Effector memory CD4-positive, alpha-beta T cell (primary cell): Measurements from ENCODE around the gene SLC5A1.

Source experiments
- DNase-seq, 3 donors: peaks; one replicate each; pipeline ENCODE4 v3.0.0-alpha.2; 2020
- H3K27ac ChIP-seq: 2 replicates; pipeline ENCODE4 v1.7.0; 2013; ENCODE audit warnings: mild to moderate bottlenecking, low read length, moderate library complexity; ENCODE audit not compliant: insufficient read depth, poor library complexity, severe bottlenecking
- H3K27me3 ChIP-seq: replicated peaks from 2 replicates; pipeline ENCODE4 v1.7.0; 2013; ENCODE audit warnings: mild to moderate bottlenecking, low read length; ENCODE audit not compliant: insufficient read depth, control insufficient read depth, poor library complexity, severe bottlenecking
- H3K36me3 ChIP-seq: 2 replicates; pipeline ENCODE4 v1.7.0; 2013; ENCODE audit warnings: mild to moderate bottlenecking, low read length, moderate library complexity; ENCODE audit not compliant: control insufficient read depth, insufficient read depth
- H3K4me1 ChIP-seq: 2 replicates; pipeline ENCODE4 v1.7.0; 2013; ENCODE audit warnings: low read length, mild to moderate bottlenecking; ENCODE audit not compliant: control insufficient read depth, insufficient read depth, poor library complexity, severe bottlenecking
- H3K4me3 ChIP-seq: 2 replicates; pipeline ENCODE4 v1.7.0; 2013; ENCODE audit warnings: low read length, low read depth, mild to moderate bottlenecking; ENCODE audit not compliant: insufficient read depth, poor library complexity, severe bottlenecking
- H3K9me3 ChIP-seq: 2 replicates; pipeline ENCODE4 v1.7.0; 2013; ENCODE audit warnings: mild to moderate bottlenecking, low read length, moderate library complexity; ENCODE audit not compliant: control insufficient read depth

The SLC5A1 gene

DNA sequence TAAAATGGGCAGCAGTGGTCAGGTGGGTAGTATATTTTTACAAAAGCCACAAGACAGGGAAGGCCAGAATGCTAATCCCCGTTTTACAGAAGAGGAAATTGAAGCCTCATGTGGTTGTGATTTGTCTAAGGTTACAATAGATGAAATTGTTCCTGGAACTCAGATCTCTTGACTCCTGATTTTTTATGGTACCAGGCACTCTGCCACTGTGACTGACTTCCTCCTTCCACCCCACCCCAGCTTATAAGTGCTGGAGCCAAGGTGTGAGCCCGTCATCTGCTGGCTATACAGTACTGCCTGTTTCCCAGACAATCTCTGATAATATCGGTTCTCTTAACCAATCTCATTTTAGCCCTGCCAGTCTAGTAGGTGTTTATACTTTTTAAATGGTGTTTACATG is 1.9 kb downstream of the SLC5A1 start:
- no peak overlapping the region for H3K27ac ChIP-seq
- DNase-seq: no peak
- no peaks in the 10 kb centered on the region for H3K36me3 ChIP-seq
- H3K4me3 ChIP-seq: no peak overlapping the region
- no peaks in the 10 kb centered on the region for H3K4me1 ChIP-seq
- peaks cover 5% of the 10 kb centered on the region for H3K27me3 ChIP-seq
- H3K9me3 ChIP-seq: no peaks in the 10 kb centered on the region

GRCh38 chr22:32048069-32048468 is 5.0 kb downstream of the SLC5A1 start:
- no peak for DNase-seq
- H3K4me3 ChIP-seq: no peak overlapping the region
- no peak overlapping the region for H3K27ac ChIP-seq
- no peaks in the 10 kb centered on the region for H3K36me3 ChIP-seq
- H3K27me3 ChIP-seq: no peaks in the 10 kb centered on the region
- H3K4me1 ChIP-seq: peaks cover 10% of the 10 kb centered on the region
- H3K9me3 ChIP-seq: no peaks in the 10 kb centered on the region

DNA sequence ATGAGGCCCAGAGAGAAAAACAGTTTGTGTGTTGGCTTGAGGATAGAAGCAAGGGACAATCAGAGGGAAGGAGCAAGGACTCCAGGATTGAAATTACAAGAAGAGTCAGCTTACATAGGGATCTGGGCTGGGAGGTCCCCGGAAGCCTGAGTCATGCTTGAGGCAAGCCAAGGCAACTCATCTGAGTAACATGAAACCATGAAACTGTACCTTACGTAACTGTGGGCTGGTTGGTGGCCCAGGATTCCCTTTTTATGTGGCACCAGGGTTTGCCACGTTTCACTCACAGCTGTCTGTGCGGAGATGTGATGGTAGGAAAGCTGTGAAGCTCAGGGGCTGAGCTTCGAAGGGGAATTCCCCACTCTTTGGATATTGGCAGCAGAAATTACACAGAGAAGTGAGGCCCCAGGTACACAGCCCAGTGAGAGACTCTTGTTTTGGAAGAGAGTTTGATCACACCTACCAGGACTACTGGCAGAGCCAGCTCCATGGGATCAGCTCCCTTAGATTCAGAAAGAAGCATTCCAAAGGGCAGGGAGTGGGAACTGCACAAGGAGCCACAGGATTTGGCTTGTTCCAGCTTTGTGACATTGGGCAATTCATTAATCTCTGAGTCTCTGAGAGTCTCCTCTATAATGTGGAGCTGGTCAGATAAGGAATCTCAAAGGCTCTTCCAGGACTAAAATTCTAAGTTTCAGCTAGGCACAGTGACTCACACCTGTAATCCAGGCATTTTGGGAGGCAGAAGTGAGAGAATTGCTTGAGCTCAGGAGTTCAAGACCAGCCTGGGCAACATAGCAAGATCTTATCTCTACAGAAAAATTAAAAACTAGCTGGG is 7.8 kb downstream of the SLC5A1 start:
- Histone ChIP-seq H3K27ac (no peak overlapping the region), H3K4me1 (peaks cover 10% of the 10 kb centered on the region), H3K27me3 (no peaks in the 10 kb centered on the region), H3K9me3 (no peaks in the 10 kb centered on the region), H3K4me3 (no peak overlapping the region), H3K36me3 (no peaks in the 10 kb centered on the region)
- peak; percentile 32 to 44 (median 42) for DNase-seq

DNA sequence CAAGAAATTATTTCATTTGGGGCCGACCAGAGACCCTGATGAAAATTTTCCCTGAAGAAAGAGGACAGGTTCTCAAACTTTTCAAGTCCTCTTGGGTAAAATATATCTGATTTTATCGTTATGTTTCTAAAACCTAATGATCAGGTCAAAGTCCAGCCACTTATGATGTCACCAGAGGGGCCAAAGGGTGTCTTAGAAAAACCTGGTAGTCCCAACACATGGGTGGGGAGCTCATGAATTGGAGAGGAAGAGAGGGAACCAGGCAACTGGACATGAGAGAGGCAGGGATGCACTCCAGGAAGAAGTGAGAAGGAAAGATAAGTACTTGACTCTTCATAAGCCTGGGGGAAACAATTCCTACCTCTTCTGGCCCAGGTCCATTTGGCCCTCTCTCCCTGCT is 9.2 kb downstream of the SLC5A1 start:
- no peak overlapping the region for H3K27ac ChIP-seq
- peaks cover 10% of the 10 kb centered on the region for H3K4me1 ChIP-seq
- no peak for DNase-seq
- no peaks in the 10 kb centered on the region for H3K36me3 ChIP-seq
- no peak overlapping the region for H3K4me3 ChIP-seq
- no peaks in the 10 kb centered on the region for H3K27me3 ChIP-seq
- H3K9me3 ChIP-seq: no peaks in the 10 kb centered on the region

GRCh38 chr22:32052936-32053791 is 10.1 kb downstream of the SLC5A1 start:
- H3K27ac ChIP-seq: no peak overlapping the region
- H3K27me3 ChIP-seq: no peaks in the 10 kb centered on the region
- no peaks in the 10 kb centered on the region for H3K9me3 ChIP-seq
- H3K36me3 ChIP-seq: no peaks in the 10 kb centered on the region
- DNase-seq: no peak
- no peak overlapping the region for H3K4me3 ChIP-seq
- H3K4me1 ChIP-seq: peaks cover 10% of the 10 kb centered on the region

- H3K27ac ChIP-seq: no peak overlapping the region
- no peak overlapping the region for H3K4me3 ChIP-seq
- DNase-seq: no peak
- peaks cover 10% of the 10 kb centered on the region for H3K4me1 ChIP-seq
- no peaks in the 10 kb centered on the region for H3K36me3 ChIP-seq
- no peaks in the 10 kb centered on the region for H3K27me3 ChIP-seq
- H3K9me3 ChIP-seq: no peaks in the 10 kb centered on the region
Observed at GRCh38 chr22:32055069-32055468, 12.0 kb downstream of the SLC5A1 start.

DNA sequence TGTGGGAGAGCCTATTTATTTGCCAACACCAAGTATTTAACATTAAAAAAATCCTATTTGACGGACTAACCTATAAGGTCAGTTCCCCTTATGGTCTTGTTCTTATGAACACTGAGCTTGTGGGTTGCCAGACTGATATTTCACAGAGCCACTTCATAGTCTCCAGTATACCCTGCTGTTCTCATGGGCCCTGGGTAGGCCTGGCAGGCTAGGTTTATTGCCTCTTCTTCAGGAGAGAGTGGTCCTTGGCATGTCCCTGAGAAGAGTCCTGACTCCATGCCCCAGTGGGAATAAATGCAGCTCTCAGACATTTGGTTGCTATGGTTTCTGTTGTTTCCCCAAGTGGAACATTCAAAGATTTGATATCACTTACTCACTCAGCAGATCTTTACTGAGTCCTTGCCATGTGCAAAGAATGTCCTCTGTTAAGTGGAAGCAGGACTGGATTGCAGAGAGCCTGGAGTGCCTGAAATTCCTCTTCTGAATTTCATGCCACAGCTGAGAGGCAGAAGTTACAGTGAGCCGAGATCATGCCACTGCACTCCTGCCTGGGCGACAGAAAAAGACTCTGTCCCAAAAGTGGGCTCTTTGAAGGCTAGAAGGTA is 15.7 kb downstream of the SLC5A1 start:
- no peak for DNase-seq

GRCh38 chr22:32059426-32059825 is 16.4 kb downstream of the SLC5A1 start:
- DNase-seq: no peak

More for the DNA sequence above, 15.7 kb downstream of the SLC5A1 start:
- no peak overlapping the region for H3K27ac ChIP-seq
- no peaks in the 10 kb centered on the region for H3K9me3 ChIP-seq
- H3K27me3 ChIP-seq: no peaks in the 10 kb centered on the region
- no peaks in the 10 kb centered on the region for H3K4me1 ChIP-seq
- no peaks in the 10 kb centered on the region for H3K36me3 ChIP-seq
- no peak overlapping the region for H3K4me3 ChIP-seq

GRCh38 chr22:32063701-32064100 is 20.6 kb downstream of the SLC5A1 start:
- H3K27me3 ChIP-seq: peaks cover 6% of the 10 kb centered on the region
- no peaks in the 10 kb centered on the region for H3K4me1 ChIP-seq
- H3K9me3 ChIP-seq: no peaks in the 10 kb centered on the region
- no peak overlapping the region for H3K4me3 ChIP-seq
- H3K27ac ChIP-seq: no peak overlapping the region
- no peak for DNase-seq
- no peaks in the 10 kb centered on the region for H3K36me3 ChIP-seq

More at GRCh38 chr22:32059426-32059825, 16.4 kb downstream of the SLC5A1 start:
- Histone ChIP-seq H3K27me3 (no peaks in the 10 kb centered on the region), H3K36me3 (no peaks in the 10 kb centered on the region), H3K9me3 (no peaks in the 10 kb centered on the region), H3K4me3 (no peak overlapping the region), H3K4me1 (no peaks in the 10 kb centered on the region), H3K27ac (no peak overlapping the region)
